ENCODE results near the gene GPR78.

The GPR78 gene

DNA sequence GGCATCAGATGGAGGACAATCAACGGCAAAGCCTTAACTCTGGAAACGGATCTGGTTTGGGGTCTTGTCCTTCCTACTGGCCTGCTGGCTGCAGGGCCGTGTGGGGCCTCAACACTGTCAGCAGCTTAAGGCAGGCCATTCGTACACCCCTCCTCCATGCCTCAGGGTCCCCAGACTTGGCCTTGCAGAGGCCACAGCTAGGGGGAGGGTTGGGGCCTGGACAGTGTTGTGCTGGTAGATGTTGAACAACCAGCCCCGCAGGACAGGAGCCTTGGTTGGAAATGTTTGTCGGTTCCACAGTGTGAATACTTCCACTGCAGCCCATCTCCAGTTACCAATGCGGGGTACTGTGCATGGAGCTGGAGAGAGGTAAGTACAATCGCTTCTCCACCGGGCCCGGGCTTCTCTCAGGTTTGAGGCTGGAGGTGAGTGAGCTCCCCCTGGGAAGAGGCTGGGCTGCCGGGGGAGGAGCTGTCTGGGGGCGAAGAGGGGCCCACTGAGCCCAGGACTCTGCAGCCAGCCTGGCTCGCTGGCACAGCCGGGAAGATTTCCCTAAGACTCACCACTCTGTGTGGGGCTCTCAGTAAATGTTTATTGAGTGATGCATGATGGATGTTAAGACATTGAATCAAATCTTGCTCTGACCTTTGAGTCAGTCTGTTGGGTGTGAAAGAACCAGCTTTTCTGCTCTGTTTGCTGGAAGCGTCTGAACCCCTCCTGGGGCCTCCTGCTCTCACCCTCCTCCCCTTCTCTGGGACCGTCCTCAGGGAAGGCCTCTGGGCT is 19.7 kb upstream of the GPR78 start:
- Histone ChIP-seq H3K4me2 (ENCODE audit: low read length) (no peak overlapping the region), H3K36me3 (replicated peaks; ENCODE audit: low read depth, low read length) (no peaks in the 10 kb centered on the region), H3K27me3 (ENCODE audit: low read depth, low read length) (no peaks in the 10 kb centered on the region), H3K79me2 (ENCODE audit: low read length) (no peaks in the 10 kb centered on the region), H3K9me3 (ENCODE audit: insufficient read depth, low read length) (no peaks in the 10 kb centered on the region), H3K27ac (ENCODE audit: low read length) (no peak overlapping the region), H3K9ac (ENCODE audit: low read length) (no peak overlapping the region), H2AFZ (ENCODE audit: low read depth, low read length) (no peak overlapping the region), H3K4me3 (ENCODE audit: low read length) (no peak overlapping the region), H3K4me1 (ENCODE audit: low read length) (no peaks in the 10 kb centered on the region), H4K20me1 (ENCODE audit: insufficient read depth, low read length) (no peaks in the 10 kb centered on the region)
- TF ChIP-seq EZH2phosphoT487 (IDR thresholded peaks at IDR 0.05; ENCODE audit: low read depth), result no peak
- TF ChIP-seq, protein P1, sequence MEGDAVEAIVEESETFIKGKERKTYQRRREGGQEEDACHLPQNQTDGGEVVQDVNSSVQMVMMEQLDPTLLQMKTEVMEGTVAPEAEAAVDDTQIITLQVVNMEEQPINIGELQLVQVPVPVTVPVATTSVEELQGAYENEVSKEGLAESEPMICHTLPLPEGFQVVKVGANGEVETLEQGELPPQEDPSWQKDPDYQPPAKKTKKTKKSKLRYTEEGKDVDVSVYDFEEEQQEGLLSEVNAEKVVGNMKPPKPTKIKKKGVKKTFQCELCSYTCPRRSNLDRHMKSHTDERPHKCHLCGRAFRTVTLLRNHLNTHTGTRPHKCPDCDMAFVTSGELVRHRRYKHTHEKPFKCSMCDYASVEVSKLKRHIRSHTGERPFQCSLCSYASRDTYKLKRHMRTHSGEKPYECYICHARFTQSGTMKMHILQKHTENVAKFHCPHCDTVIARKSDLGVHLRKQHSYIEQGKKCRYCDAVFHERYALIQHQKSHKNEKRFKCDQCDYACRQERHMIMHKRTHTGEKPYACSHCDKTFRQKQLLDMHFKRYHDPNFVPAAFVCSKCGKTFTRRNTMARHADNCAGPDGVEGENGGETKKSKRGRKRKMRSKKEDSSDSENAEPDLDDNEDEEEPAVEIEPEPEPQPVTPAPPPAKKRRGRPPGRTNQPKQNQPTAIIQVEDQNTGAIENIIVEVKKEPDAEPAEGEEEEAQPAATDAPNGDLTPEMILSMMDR (IDR thresholded peaks at IDR 0.05; ENCODE audit: low read depth, low read length), result no peak

DNA sequence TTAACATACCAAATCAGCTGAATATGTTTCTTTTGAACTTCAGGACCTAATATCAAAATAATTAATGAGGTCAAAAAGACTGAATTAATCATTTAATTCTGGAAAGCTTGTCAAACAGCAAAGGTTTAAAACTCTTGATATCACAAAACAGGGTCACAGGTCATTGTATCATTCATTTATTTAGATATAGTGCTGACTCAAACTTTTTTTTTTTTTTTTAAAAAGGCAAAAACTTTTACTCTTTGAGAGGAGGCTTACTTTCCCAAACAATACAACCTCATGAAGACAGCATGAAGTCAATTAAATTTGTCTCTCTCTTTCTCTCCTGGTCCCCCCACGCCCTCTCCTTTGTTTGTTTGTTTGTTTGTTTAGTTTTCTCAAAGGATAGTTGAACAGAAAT is 15.6 kb upstream of the GPR78 start:
- Histone ChIP-seq H3K36me3 (replicated peaks; ENCODE audit: low read depth, low read length) (no peaks in the 10 kb centered on the region), H4K20me1 (ENCODE audit: insufficient read depth, low read length) (no peaks in the 10 kb centered on the region), H3K27me3 (ENCODE audit: low read depth, low read length) (no peaks in the 10 kb centered on the region), H3K4me1 (ENCODE audit: low read length) (no peaks in the 10 kb centered on the region), H2AFZ (ENCODE audit: low read depth, low read length) (no peak overlapping the region), H3K4me2 (ENCODE audit: low read length) (no peak overlapping the region), H3K9ac (ENCODE audit: low read length) (no peak overlapping the region), H3K79me2 (ENCODE audit: low read length) (no peaks in the 10 kb centered on the region), H3K27ac (ENCODE audit: low read length) (no peak overlapping the region), H3K9me3 (ENCODE audit: insufficient read depth, low read length) (no peaks in the 10 kb centered on the region), H3K4me3 (ENCODE audit: low read length) (no peak overlapping the region)
- TF ChIP-seq, protein P1 (IDR thresholded peaks at IDR 0.05; ENCODE audit: low read depth, low read length), result no peak
- no peak for TF ChIP-seq EZH2phosphoT487 (IDR thresholded peaks at IDR 0.05; ENCODE audit: low read depth)

DNA sequence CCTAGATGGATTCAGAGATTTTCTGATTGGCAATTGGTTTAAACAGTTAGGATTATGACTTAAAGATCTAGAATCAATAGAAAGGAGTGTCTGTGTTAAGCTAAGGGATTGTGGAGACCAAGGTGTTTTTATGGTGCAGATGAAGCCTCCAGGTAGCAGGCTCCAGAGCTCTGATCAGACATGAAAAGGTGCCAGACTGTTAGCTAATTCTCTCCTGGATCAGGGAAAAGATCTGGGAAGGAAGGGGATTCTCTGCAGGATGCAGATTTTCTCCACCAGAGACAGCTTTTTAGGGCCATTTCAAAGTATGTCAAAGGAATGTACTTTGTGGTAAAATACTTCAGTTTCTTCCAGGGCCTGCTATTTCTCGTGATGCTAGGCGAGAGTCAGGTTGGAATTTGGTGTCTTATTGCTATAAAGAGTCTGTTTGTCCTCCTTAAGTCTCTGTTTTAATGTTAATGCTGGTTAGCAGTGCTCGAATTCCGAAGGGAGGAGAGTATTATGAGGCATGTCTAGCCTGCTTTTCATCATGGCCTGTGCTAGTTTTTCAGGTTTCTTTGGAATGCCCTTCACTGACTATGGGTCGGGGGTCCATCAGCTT is 12.0 kb upstream of the GPR78 start:
- no peak overlapping the region for H3K4me3 ChIP-seq (ENCODE audit: low read length)
- no peak overlapping the region for H3K4me2 ChIP-seq (ENCODE audit: low read length)
- no peaks in the 10 kb centered on the region for H3K4me1 ChIP-seq (ENCODE audit: low read length)
- no peaks in the 10 kb centered on the region for H3K79me2 ChIP-seq (ENCODE audit: low read length)
- TF ChIP-seq, protein P1 (IDR thresholded peaks at IDR 0.05; ENCODE audit: low read depth, low read length), result no peak
- no peak for TF ChIP-seq EZH2phosphoT487 (IDR thresholded peaks at IDR 0.05; ENCODE audit: low read depth)
- no peaks in the 10 kb centered on the region for H4K20me1 ChIP-seq (ENCODE audit: insufficient read depth, low read length)
- H2AFZ ChIP-seq (ENCODE audit: low read depth, low read length), result no peak overlapping the region
- no peaks in the 10 kb centered on the region for H3K36me3 ChIP-seq (replicated peaks; ENCODE audit: low read depth, low read length)
- H3K27ac ChIP-seq (ENCODE audit: low read length), result no peak overlapping the region
- H3K9me3 ChIP-seq (ENCODE audit: insufficient read depth, low read length), result no peaks in the 10 kb centered on the region
- H3K27me3 ChIP-seq (ENCODE audit: low read depth, low read length), result no peaks in the 10 kb centered on the region
- H3K9ac ChIP-seq (ENCODE audit: low read length), result no peak overlapping the region

DNA sequence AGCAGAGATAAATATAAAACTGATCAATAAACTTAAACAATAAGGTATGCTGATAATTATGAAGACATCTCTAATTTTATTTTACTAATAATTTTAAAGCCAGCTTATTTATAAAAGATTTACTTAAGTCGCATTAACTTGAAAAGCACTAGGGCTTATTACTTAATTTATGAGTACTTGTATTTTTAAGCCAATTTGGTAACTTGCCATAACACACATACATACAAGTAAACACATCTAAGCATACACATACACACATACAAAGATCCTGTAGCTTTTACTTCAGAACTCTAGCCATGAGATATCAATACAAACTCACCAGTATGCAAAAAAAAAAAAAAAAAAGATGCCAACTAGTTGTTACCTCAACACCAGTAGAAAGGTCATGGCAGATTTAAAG is 10.0 kb upstream of the GPR78 start:
- Histone ChIP-seq H3K9ac (ENCODE audit: low read length) (no peak overlapping the region), H3K27me3 (ENCODE audit: low read depth, low read length) (no peaks in the 10 kb centered on the region), H2AFZ (ENCODE audit: low read depth, low read length) (no peak overlapping the region)

More for the DNA sequence above, 10.0 kb upstream of the GPR78 start:
- no peak overlapping the region for H3K27ac ChIP-seq (ENCODE audit: low read length)
- no peaks in the 10 kb centered on the region for H4K20me1 ChIP-seq (ENCODE audit: insufficient read depth, low read length)
- no peak overlapping the region for H3K4me3 ChIP-seq (ENCODE audit: low read length)
- no peaks in the 10 kb centered on the region for H3K79me2 ChIP-seq (ENCODE audit: low read length)
- no peak overlapping the region for H3K4me2 ChIP-seq (ENCODE audit: low read length)
- TF ChIP-seq EZH2phosphoT487 (IDR thresholded peaks at IDR 0.05; ENCODE audit: low read depth), result no peak
- TF ChIP-seq, protein P1 (IDR thresholded peaks at IDR 0.05; ENCODE audit: low read depth, low read length), result no peak
- H3K4me1 ChIP-seq (ENCODE audit: low read length), result no peaks in the 10 kb centered on the region
- no peaks in the 10 kb centered on the region for H3K9me3 ChIP-seq (ENCODE audit: insufficient read depth, low read length)
- no peaks in the 10 kb centered on the region for H3K36me3 ChIP-seq (replicated peaks; ENCODE audit: low read depth, low read length)
